ENCODE data around the gene RGS10. TPM values are rescaled to one million over a fixed set of nuclear protein-coding genes. Genes with fewer than 3 reads are reported as not detected.

The RGS10 gene
- total and polyA plus RNA-seq, 2 of the 8 experiments (the other 6 are each of a cell fraction or from before 2014, with no cell fraction given): 5.5 to 13.1 TPM

DNA sequence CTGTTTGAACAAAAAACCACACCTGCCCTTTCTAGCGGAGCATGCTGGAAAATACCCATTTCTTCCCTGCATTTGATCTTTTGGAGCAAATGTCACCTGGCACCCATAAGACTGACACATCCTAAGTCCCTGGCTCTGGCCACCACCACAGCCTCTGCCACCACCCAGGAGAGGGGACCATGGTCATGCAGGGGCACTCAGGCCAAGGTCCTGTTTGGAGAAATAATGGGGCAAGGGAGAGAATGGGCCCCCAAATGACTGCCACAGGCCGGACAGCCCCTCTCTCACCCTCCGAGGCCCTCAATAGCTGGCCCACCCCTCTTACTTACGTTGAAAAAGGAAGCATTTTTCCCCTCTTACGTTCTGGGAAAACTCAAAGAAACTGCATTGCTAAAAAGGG is 35.4 kb downstream of the RGS10 start (continued):
- TF ChIP-seq EP300 (IDR thresholded peaks at IDR 0.05; ENCODE audit: borderline replicate concordance in 1 of 2, low read depth in 2 of 2, low read length in 2 of 2) (no peak), BCL11A (IDR thresholded peaks at IDR 0.05; ENCODE audit: low read depth in 2 of 2, low read length in 2 of 2) (no peak)

Measured in H1 (cell line).